ENCODE results near the gene ZSCAN10. TPM values are rescaled to one million over a fixed set of nuclear protein-coding genes. Genes with fewer than 3 reads are reported as not detected.

The ZSCAN10 gene
- total and polyA plus RNA-seq, 2 of the 13 experiments (the other 11 are each of a cell fraction or from before 2014, with no cell fraction given) = not detected

GRCh38 chr16:3091551-3091950 is 7.5 kb downstream of the ZSCAN10 start:
- 72% methylated on average over 8 of the region's 8 CpGs for WGBS (ENCODE audit: low lambda C conversion rate)

GRCh38 chr16:3089717-3090592 is 9.1 kb downstream of the ZSCAN10 start:
- no peak overlapping the region for H3K4me3 ChIP-seq (replicated peaks in 1 of 3; ENCODE audit: insufficient read depth in 1 of 3, low read depth in 2 of 3, low read length in 3 of 3)
- no peaks in the 10 kb centered on the region for H3K36me3 ChIP-seq (replicated peaks in 1 of 2; ENCODE audit: control insufficient read depth in 1 of 2, insufficient read depth in 2 of 2, low read length in 2 of 2)
- DNase-seq (ENCODE audit: low spot score) = no peak
- CTCF ChIA-PET (ENCODE audit: low intra/inter-chr PET ratio, low total read pairs) = no interaction called here
- WGBS (ENCODE audit: low lambda C conversion rate) = 96% methylated on average over 24 of the region's 81 CpGs
- no peak overlapping the region for H3K4me2 ChIP-seq (ENCODE audit: low read depth, low read length)
- TF ChIP-seq ZNF558 (CRISPR knock-in tag; IDR thresholded peaks at IDR 0.05; ENCODE audit: borderline replicate concordance) (no peak), NFE2L1 (CRISPR knock-in tag; IDR thresholded peaks at IDR 0.05; ENCODE audit: borderline replicate concordance) (no peak), ZNF143 (CRISPR knock-in tag; IDR thresholded peaks at IDR 0.05) (no peak), JUND (CRISPR knock-in tag; IDR thresholded peaks at IDR 0.05) (no peak)
- no peak overlapping the region for H3K27ac ChIP-seq (ENCODE audit: extremely low read length, insufficient read depth, low read length)
- in situ Hi-C loops (cut with HindIII; ENCODE audit: extremely low pct_ligation_motif_present, low pct_unique_long_range_greater_than_20kb) = no loop called here
- H4K20me1 ChIP-seq (ENCODE audit: insufficient read depth, low read length) = no peaks in the 10 kb centered on the region
- intact Hi-C loops (cut with micrococcal nuclease; ENCODE audit: unreplicated experiment) = no loop called here
- no peak overlapping the region for H3K9ac ChIP-seq (ENCODE audit: insufficient read depth, low read depth, low read length)
- POLR2A ChIA-PET = interaction anchor here (0.6 to 1.2 kb wide), 2 partner anchors 30 to 1481 kb away, joined by 4 read pairs; no protein-coding TSS in a partner anchor
- FAIRE-seq = no peak
- no peak for ATAC-seq
- no peaks in the 10 kb centered on the region for H3K9me3 ChIP-seq (ENCODE audit: low read length)
- H3K27me3 ChIP-seq (ENCODE audit: control insufficient read depth in 1 of 2, insufficient read depth in 2 of 2, low read length in 2 of 2) = peaks cover 0 to 11% of the 10 kb centered on the region in 2 experiments; a peak in 2 of 5 replicates
- H2AFZ ChIP-seq (ENCODE audit: low read length) = no peak overlapping the region
- H3K79me2 ChIP-seq (ENCODE audit: insufficient read depth, low read length) = no peaks in the 10 kb centered on the region
- BruUV-seq (replicated peaks) = no TSS peak
- H3K4me1 ChIP-seq (ENCODE audit: insufficient read depth, low read length) = peaks cover 36% of the 10 kb centered on the region

More at GRCh38 chr16:3091551-3091950, 7.5 kb downstream of the ZSCAN10 start:
- Histone ChIP-seq H3K4me3 (replicated peaks in 1 of 3; ENCODE audit: insufficient read depth in 1 of 3, low read depth in 2 of 3, low read length in 3 of 3) (no peak overlapping the region), H4K20me1 (ENCODE audit: insufficient read depth, low read length) (no peaks in the 10 kb centered on the region), H3K4me1 (ENCODE audit: insufficient read depth, low read length) (peaks cover 21% of the 10 kb centered on the region), H3K9me3 (ENCODE audit: low read length) (no peaks in the 10 kb centered on the region), H3K4me2 (ENCODE audit: low read depth, low read length) (no peak overlapping the region), H2AFZ (ENCODE audit: low read length) (no peak overlapping the region), H3K36me3 (replicated peaks in 1 of 2; ENCODE audit: control insufficient read depth in 1 of 2, insufficient read depth in 2 of 2, low read length in 2 of 2) (no peaks in the 10 kb centered on the region), H3K9ac (ENCODE audit: insufficient read depth, low read depth, low read length) (no peak overlapping the region), H3K79me2 (ENCODE audit: insufficient read depth, low read length) (no peaks in the 10 kb centered on the region), H3K27me3 (ENCODE audit: control insufficient read depth in 1 of 2, insufficient read depth in 2 of 2, low read length in 2 of 2) (peaks cover 0 to 11% of the 10 kb centered on the region in 2 experiments; a peak in 2 of 5 replicates), H3K27ac (ENCODE audit: extremely low read length, insufficient read depth, low read length) (no peak overlapping the region)
- ATAC-seq (no peak), FAIRE-seq (no peak), DNase-seq (ENCODE audit: low spot score) (no peak)
- POLR2A ChIA-PET = interaction anchor here (0.8 kb wide), 1 partner anchor 30 kb away, joined by 3 read pairs; no protein-coding TSS in a partner anchor
- intact Hi-C loops (cut with micrococcal nuclease; ENCODE audit: unreplicated experiment) (no loop called here), in situ Hi-C loops (cut with HindIII; ENCODE audit: extremely low pct_ligation_motif_present, low pct_unique_long_range_greater_than_20kb) (no loop called here)
- TF ChIP-seq ZNF547 (CRISPR knock-in tag; IDR thresholded peaks at IDR 0.05) (no peak), HNRNPH1 (optimal IDR thresholded peaks at IDR 0.05; ENCODE audit: low read depth, low read length) (no peak)
- CTCF ChIA-PET (ENCODE audit: low intra/inter-chr PET ratio, low total read pairs) = no interaction called here
- BruUV-seq (replicated peaks) = no TSS peak
